ENCODE measurements around the gene CRY1.
A peak's percentile ranks its signal among the peaks of the same experiment; 100 is the strongest.

Gene CRY1
- 45.3 to 130 (median 88.4) reads per million in 4 experiments for total RNA-seq

GRCh38 chr12:107093417-107094182, at the start of gene CRY1:
Gene CRY1 (minus strand): TSS chr12:107093549. CDS start chr12:107092961, 588 bp downstream.
- peak; percentile 85 for DNase-seq

- DNase-seq = no peak
Observed at GRCh38 chr12:107139787-107140186, 46.4 kb upstream of the CRY1 start.

GRCh38 chr12:107138990-107139389, 45.6 kb upstream of the CRY1 start:
- DNase-seq = no peak

DNA sequence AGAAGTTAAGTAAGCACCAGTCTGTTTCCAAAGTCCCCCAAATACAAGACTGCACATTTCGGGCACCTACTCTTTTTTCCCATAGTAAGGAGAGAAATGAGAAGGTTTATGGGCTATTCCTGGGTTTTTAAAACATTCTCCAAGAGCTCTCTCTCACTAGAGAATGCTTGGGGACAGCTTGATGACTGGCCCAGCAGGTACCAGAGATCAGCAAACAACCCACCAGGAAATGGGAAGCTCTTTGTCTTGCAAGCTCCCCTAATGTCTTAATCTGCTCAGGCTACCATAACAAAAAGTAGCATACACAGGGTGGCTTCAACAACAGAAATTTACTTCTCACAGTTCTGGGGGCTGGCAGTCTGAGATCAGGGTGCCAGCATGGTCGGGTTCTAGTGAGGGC, 41.8 kb upstream of the CRY1 start:
- DNase-seq = no peak

GRCh38 chr12:107134558-107134957, 41.2 kb upstream of the CRY1 start:
- no peak for DNase-seq

DNA sequence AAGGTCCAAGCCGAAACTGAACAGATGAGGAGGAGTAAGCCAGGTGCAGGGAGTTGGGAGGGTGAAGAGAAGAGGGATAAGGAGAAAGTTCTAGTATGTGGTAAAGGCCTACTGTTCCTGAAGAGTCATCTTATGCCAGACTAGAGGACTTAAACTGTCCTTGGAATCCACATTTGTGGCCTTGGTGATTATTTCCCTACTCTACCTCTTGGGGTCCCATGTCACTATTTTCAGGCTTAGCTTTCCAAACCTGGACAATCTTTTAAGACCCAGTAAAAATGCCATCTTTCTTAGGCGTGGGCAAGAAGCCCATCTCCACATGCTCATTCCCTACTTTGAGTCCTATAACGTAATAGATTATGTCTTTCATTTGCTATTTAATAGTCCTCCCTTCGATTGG, 40.1 kb upstream of the CRY1 start:
- no peak for DNase-seq

DNA sequence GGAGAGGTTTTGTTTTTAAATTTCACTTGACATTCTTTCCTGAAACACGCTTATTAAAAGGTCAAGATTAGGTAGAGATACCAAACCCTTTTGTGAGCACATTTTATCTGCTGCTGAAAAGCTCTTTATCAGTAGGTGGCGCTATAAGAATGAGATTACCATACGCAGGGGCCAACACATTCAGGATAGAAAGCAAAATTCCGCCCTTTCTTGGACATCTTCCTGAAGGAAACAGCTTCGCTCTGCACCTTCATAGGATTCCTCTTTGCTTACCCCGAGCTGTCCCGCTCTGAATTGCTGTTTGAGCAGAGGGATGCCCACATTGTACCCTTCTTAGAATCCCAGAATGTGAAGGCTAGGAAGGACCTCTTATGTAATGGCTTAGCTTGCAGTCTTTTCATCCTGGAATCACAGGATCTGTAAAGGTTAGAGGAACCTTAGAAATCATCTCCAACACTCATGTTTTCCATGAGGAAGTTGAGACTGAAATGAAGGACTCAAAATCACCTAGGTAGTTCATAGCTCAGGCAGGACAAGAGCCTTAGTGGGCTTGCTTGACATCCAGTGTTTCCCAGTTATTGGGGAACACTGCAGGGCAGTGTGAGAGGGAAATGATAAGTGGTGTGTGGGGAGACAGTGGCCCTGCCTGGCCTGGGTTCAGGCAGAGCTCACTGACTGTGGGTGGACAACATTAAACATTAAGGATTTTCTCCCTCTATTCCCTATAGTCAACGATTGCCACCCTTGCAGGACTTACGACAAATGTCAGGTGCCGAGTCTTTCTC, 38.7 kb upstream of the CRY1 start:
- DNase-seq = no peak

DNA sequence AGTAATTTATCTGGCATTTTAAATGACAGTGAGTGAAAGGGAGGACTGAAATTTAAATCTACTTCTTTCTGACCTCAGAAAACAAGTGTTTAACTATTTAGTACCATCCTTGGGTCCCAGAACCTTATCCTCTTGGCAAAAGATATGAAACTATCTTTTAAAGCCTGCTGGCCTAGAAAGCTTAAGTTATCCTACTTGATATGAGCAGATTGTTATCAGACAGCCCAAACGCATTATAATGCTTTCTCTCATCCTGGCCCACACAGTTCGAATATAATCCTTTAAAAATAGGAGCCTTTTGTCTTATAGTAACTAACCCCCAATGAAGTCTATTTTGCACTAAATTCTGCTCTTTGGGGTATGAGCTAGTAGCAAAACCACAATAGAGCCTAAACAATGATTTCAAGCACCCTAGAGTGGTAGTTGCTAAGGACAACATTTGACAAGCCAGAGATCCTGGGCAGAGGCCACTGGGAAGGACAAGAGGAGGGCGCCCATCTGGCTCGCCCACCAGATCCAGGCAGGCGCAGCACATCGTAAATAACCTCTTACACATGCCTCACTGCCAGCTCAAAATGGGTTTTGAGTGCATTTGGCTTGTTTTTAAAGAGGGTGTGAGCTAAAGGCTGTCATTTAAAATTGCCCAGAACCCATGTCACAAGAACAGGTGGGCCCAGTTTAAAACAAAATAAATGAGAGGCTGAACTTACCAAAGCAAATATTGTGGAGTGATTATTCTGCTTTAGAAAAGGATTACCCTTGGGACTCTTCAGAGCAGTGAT, 37.7 kb upstream of the CRY1 start:
- DNase-seq = no peak

- no peak for DNase-seq
Observed at GRCh38 chr12:107129315-107129930, 36.1 kb upstream of the CRY1 start.

DNA sequence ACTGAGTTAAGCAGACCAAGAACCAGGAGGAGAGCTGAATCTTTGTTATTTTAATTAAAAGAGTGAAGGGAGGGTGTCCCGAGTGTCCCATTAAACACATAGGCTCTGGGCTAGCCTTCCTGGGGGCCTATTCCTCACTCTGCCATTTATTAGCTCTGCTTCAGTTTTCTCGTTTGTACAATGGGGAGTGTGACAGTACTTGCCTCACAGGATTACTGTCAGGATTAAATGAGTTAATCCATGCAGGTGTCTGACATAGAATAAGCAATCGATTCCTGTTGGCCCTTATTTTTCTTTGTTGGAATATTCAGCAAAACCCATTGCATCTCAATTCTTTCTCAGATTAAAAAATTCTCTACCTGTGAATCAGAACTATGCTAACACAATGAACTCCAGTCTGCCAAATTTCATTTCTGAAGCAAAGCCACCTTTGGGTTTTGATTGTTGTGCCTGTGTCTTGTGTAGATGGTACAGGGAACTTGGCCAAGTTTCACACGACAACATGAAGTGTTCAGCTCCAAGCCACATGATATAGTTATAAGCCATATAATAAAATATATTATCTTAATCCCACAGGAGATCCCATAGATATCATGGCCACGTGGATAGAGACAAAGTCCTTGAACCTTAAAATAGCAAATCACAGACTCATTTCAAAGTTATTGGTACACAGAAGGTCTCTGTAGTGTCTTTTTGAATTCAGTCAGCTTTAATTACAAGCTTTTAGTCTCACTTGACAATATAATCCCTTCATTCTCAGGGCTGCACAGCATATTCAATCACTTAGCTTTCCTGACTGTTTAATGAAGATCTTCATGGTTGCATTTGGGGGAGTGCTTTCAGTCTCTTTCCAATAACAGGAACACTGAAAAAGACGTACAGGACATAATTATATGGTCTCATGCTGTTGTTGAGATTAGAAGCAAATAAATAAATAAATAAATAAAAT, 34.4 kb upstream of the CRY1 start:
- no peak for DNase-seq

GRCh38 chr12:107126796-107127481, 33.6 kb upstream of the CRY1 start:
- no peak for DNase-seq

- DNase-seq = no peak
Observed at GRCh38 chr12:107125833-107126232, 32.5 kb upstream of the CRY1 start.

DNA sequence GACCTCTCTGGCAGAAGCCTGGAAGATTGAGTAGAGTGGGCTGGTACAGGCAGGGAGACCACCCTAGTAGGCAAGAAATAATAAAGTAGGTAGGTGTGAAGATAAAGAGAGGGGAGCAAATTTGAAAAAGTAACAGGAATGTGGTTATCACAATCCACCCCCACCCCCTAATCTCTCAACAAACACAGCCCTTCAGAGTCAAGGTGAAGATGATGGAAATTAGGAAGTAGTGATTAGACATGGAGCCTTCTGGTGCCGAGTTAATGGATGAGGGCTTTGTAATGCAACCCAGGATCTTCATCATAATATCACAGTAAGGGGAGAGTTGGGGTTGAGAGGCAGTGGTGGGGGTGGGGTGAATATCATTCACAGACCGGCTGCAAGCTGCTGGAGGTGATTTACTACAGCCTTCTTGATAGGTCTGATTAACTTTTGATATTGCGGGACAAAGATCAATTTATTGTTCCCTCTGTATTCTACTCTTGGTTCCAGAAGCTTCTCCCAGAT, 29.2 kb upstream of the CRY1 start:
- DNase-seq = no peak

DNA sequence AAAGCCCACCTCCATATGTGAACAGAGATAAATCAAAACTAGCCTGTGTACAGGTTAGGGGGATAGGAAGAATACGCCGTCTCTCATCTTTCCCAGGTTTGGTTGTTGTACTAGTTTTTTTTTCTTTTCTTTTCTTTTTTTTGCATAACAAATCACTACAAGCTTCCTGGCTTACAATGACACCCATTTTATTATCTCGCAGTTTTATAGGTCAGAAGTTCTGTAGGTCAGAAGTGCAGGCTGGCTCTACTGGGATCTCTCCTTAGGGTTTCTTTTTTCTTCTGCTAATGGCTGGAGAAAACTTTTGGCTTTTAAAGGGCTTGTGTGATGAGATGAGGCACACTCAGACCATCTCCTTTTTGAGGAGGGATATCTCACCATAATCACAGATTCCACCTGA, 25.7 kb upstream of the CRY1 start:
- no peak for DNase-seq

DNA sequence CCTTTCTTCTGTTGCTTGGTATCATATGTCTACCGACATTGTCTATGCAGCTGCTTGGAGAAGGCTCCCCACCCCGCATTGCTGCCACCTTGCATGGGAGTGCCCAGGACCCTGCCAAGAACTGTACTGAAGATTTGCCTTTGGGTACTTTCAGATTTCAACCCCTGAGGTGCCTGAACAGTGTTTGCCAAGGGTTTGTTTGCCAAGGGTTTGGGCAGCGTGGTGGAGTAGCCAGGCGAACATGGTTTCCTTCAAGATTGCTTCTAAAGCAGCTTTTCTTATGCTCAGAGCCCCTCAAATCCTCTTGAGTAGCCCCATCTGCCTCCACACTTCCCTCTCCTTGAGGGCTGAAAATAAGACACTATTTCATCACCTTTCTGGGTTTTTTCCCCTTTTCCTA, 25.3 kb upstream of the CRY1 start:
- no peak for DNase-seq

GRCh38 chr12:107115119-107115518, 21.8 kb upstream of the CRY1 start:
- no peak for DNase-seq

- DNase-seq = no peak
Observed at GRCh38 chr12:107111314-107111713, 18.0 kb upstream of the CRY1 start.

DNA sequence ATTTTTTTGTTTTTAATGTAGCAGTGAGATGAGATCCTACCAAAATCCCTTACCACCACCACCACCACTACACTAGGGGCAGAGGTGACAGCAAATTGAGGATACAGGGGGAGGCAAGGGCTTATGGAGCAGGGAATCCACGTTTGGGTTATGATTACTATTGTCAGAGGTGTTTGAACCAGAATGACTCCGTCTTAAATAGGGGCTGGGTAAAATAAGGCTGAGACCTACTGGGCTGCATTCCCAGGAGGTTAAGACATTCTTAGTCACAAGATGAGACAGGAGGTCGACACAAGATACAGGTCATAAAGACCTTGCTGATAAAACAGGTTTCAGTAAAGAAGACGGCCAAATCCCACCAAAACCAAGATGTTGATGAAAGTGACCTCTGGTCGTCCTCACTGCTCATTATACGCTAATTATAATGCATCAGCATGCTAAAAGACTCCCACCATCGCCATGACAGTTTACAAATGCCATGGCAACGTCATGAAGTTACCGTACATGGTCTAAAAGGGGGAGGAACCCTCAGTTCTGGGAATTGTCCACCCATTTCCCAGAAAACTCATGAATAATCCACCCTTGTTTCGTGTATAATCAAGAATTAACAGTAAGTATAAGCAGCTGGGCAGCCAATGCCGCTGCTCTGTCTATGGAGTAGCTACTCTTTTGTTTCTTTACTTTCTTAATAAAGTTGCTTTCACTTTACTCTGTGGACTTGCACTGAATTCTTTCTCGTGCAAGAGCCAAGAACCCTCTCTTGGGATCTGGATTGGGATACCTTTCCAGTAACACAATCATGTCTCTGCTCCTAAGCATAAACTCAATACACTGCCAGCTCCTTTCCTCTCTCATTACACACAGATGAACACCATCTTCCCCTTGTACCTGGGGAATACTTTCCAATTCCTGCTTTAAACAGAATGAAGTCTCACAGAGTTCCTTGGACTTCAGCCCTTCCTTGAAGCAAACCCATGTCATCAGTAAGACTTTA, 16.7 kb upstream of the CRY1 start:
- no peak for DNase-seq

GRCh38 chr12:107108995-107109508, 15.7 kb upstream of the CRY1 start:
- DNase-seq = no peak

Measured in effector CD8-positive, alpha-beta T cell (primary cell).